ENCODE results near the gene IL17C.
A peak's percentile ranks its signal among the peaks of the same experiment; 100 is the strongest.

The IL17C gene

GRCh38 chr16:88593910-88594309, 44.5 kb upstream of the IL17C start:
- H3K36me3 ChIP-seq (ENCODE audit: control insufficient read depth in 4 of 4, insufficient read depth in 4 of 4, low read length in 3 of 4): peaks cover 10 to 55% (median 42%) of the 10 kb centered on the region in 4 experiments
- H3K9me3 ChIP-seq (ENCODE audit: control extremely low read depth in 1 of 5, control insufficient read depth in 4 of 5, insufficient read depth in 2 of 5, low read depth in 1 of 5, low read length in 4 of 5): no peaks in the 10 kb centered on the region
- no peaks in the 10 kb centered on the region for H3K27me3 ChIP-seq (replicated peaks in 2 of 5; ENCODE audit: control insufficient read depth in 4 of 5, insufficient read depth in 5 of 5, low read length in 4 of 5)
- no peak overlapping the region for H3K27ac ChIP-seq (ENCODE audit: insufficient read depth in 1 of 2, low read depth in 1 of 2, low read length in 2 of 2, poor library complexity in 1 of 2, severe bottlenecking in 2 of 2)
- DNase-seq: no peak
- ChIA-PET CTCF (no interaction called here), POLR2A (no interaction called here)
- H3K4me3 ChIP-seq (ENCODE audit: control insufficient read depth in 1 of 7, extremely low read depth in 1 of 7, insufficient read depth in 4 of 7, low read depth in 2 of 7, low read length in 6 of 7): no peak overlapping the region
- WGBS (ENCODE audit: insufficient coverage): 100% methylated on average over 4 of the region's 6 CpGs
- H3K4me1 ChIP-seq (ENCODE audit: control extremely low read depth in 1 of 4, control insufficient read depth in 4 of 4, insufficient read depth in 4 of 4, low read length in 3 of 4): peaks cover 0 to 8% (median 6%) of the 10 kb centered on the region in 4 experiments

DNA sequence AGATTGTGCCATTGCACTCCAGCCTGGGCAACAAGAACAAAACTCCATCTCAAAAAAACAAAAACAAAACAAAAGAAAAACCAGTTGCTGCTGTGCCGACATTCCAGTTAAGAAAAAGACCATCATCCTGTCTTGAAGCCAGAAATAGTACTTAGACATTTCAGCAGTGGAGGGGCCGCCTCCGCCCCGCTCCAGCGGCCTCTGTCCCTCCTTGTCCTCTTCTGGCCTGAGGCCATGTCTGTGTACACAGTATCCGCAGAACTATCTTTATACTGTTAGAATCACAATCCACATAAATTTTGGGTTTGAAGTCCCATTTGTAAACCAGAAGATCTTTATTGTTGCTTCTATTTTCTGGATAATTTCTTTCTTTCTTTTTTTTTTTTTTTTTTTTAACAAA, 43.3 kb upstream of the IL17C start:
- peaks cover 0 to 18% (median 12%) of the 10 kb centered on the region in 4 experiments for H3K4me1 ChIP-seq (ENCODE audit: control extremely low read depth in 1 of 4, control insufficient read depth in 4 of 4, insufficient read depth in 4 of 4, low read length in 3 of 4)
- DNase-seq: no peak
- no peaks in the 10 kb centered on the region for H3K27me3 ChIP-seq (replicated peaks in 2 of 5; ENCODE audit: control insufficient read depth in 4 of 5, insufficient read depth in 5 of 5, low read length in 4 of 5)
- H3K4me3 ChIP-seq (ENCODE audit: control insufficient read depth in 1 of 7, extremely low read depth in 1 of 7, insufficient read depth in 4 of 7, low read depth in 2 of 7, low read length in 6 of 7): no peak overlapping the region
- POLR2A ChIA-PET: no interaction called here
- CTCF ChIA-PET: interaction anchor here (1.6 kb wide), 1 partner anchor 14 kb away, joined by 4 read pairs; no protein-coding TSS in a partner anchor
- 97% methylated on average over 6 of the region's 6 CpGs for WGBS (ENCODE audit: insufficient coverage)
- peaks cover 8 to 55% (median 37%) of the 10 kb centered on the region in 4 experiments for H3K36me3 ChIP-seq (ENCODE audit: control insufficient read depth in 4 of 4, insufficient read depth in 4 of 4, low read length in 3 of 4)
- H3K27ac ChIP-seq (ENCODE audit: insufficient read depth in 1 of 2, low read depth in 1 of 2, low read length in 2 of 2, poor library complexity in 1 of 2, severe bottlenecking in 2 of 2): no peak overlapping the region
- no peaks in the 10 kb centered on the region for H3K9me3 ChIP-seq (ENCODE audit: control extremely low read depth in 1 of 5, control insufficient read depth in 4 of 5, insufficient read depth in 2 of 5, low read depth in 1 of 5, low read length in 4 of 5)

GRCh38 chr16:88595921-88596320, 42.5 kb upstream of the IL17C start:
- H3K36me3 ChIP-seq (ENCODE audit: control insufficient read depth in 4 of 4, insufficient read depth in 4 of 4, low read length in 3 of 4): peaks cover 8 to 57% (median 40%) of the 10 kb centered on the region in 4 experiments
- no peaks in the 10 kb centered on the region for H3K27me3 ChIP-seq (replicated peaks in 2 of 5; ENCODE audit: control insufficient read depth in 4 of 5, insufficient read depth in 5 of 5, low read length in 4 of 5)
- CTCF ChIA-PET: interaction anchor here (1.2 to 1.6 kb wide), 2 partner anchors 11 to 13 kb away, joined by 3 to 4 read pairs; no protein-coding TSS in a partner anchor
- POLR2A ChIA-PET: no interaction called here
- no peak for DNase-seq
- no peak overlapping the region for H3K27ac ChIP-seq (ENCODE audit: insufficient read depth in 1 of 2, low read depth in 1 of 2, low read length in 2 of 2, poor library complexity in 1 of 2, severe bottlenecking in 2 of 2)
- no peak overlapping the region for H3K4me3 ChIP-seq (ENCODE audit: control insufficient read depth in 1 of 7, extremely low read depth in 1 of 7, insufficient read depth in 4 of 7, low read depth in 2 of 7, low read length in 6 of 7)
- 99% methylated on average over 9 of the region's 10 CpGs for WGBS (ENCODE audit: insufficient coverage)
- H3K9me3 ChIP-seq (ENCODE audit: control extremely low read depth in 1 of 5, control insufficient read depth in 4 of 5, insufficient read depth in 2 of 5, low read depth in 1 of 5, low read length in 4 of 5): no peaks in the 10 kb centered on the region
- peaks cover 0 to 19% (median 12%) of the 10 kb centered on the region in 4 experiments for H3K4me1 ChIP-seq (ENCODE audit: control extremely low read depth in 1 of 4, control insufficient read depth in 4 of 4, insufficient read depth in 4 of 4, low read length in 3 of 4)

- no peaks in the 10 kb centered on the region for H3K27me3 ChIP-seq (replicated peaks in 2 of 5; ENCODE audit: control insufficient read depth in 4 of 5, insufficient read depth in 5 of 5, low read length in 4 of 5)
- peaks cover 8 to 63% (median 43%) of the 10 kb centered on the region in 4 experiments for H3K36me3 ChIP-seq (ENCODE audit: control insufficient read depth in 4 of 4, insufficient read depth in 4 of 4, low read length in 3 of 4)
- H3K9me3 ChIP-seq (ENCODE audit: control extremely low read depth in 1 of 5, control insufficient read depth in 4 of 5, insufficient read depth in 2 of 5, low read depth in 1 of 5, low read length in 4 of 5): no peaks in the 10 kb centered on the region
- H3K27ac ChIP-seq (ENCODE audit: insufficient read depth in 1 of 2, low read depth in 1 of 2, low read length in 2 of 2, poor library complexity in 1 of 2, severe bottlenecking in 2 of 2): no peak overlapping the region
- H3K4me3 ChIP-seq (ENCODE audit: control insufficient read depth in 1 of 7, extremely low read depth in 1 of 7, insufficient read depth in 4 of 7, low read depth in 2 of 7, low read length in 6 of 7): no peak overlapping the region
- peaks cover 0 to 19% (median 12%) of the 10 kb centered on the region in 4 experiments for H3K4me1 ChIP-seq (ENCODE audit: control extremely low read depth in 1 of 4, control insufficient read depth in 4 of 4, insufficient read depth in 4 of 4, low read length in 3 of 4)
- ChIA-PET CTCF (interaction anchor here (0.6 to 1.6 kb wide), 4 partner anchors 11 to 1173 kb away, joined by 3 to 4 read pairs (median 3); no protein-coding TSS in a partner anchor), POLR2A (no interaction called here)
- 94% methylated on average over 3 of the region's 3 CpGs for WGBS (ENCODE audit: insufficient coverage)
- no peak for DNase-seq
Measured at GRCh38 chr16:88596483-88596882, 41.9 kb upstream of the IL17C start.

- WGBS (ENCODE audit: insufficient coverage): 94% methylated on average over 20 of the region's 21 CpGs
- Histone ChIP-seq H3K9me3 (ENCODE audit: control extremely low read depth in 1 of 5, control insufficient read depth in 4 of 5, insufficient read depth in 2 of 5, low read depth in 1 of 5, low read length in 4 of 5) (no peaks in the 10 kb centered on the region), H3K27me3 (replicated peaks in 2 of 5; ENCODE audit: control insufficient read depth in 4 of 5, insufficient read depth in 5 of 5, low read length in 4 of 5) (no peaks in the 10 kb centered on the region), H3K4me1 (ENCODE audit: control extremely low read depth in 1 of 4, control insufficient read depth in 4 of 4, insufficient read depth in 4 of 4, low read length in 3 of 4) (peaks cover 0 to 19% (median 12%) of the 10 kb centered on the region in 4 experiments), H3K36me3 (ENCODE audit: control insufficient read depth in 4 of 4, insufficient read depth in 4 of 4, low read length in 3 of 4) (peaks cover 8 to 71% (median 46%) of the 10 kb centered on the region in 4 experiments), H3K4me3 (ENCODE audit: control insufficient read depth in 1 of 7, extremely low read depth in 1 of 7, insufficient read depth in 4 of 7, low read depth in 2 of 7, low read length in 6 of 7) (no peak overlapping the region), H3K27ac (ENCODE audit: insufficient read depth in 1 of 2, low read depth in 1 of 2, low read length in 2 of 2, poor library complexity in 1 of 2, severe bottlenecking in 2 of 2) (no peak overlapping the region)
- ChIA-PET CTCF (no interaction called here), POLR2A (no interaction called here)
- no peak for DNase-seq
Measured at GRCh38 chr16:88597856-88598491, 40.4 kb upstream of the IL17C start.

DNA sequence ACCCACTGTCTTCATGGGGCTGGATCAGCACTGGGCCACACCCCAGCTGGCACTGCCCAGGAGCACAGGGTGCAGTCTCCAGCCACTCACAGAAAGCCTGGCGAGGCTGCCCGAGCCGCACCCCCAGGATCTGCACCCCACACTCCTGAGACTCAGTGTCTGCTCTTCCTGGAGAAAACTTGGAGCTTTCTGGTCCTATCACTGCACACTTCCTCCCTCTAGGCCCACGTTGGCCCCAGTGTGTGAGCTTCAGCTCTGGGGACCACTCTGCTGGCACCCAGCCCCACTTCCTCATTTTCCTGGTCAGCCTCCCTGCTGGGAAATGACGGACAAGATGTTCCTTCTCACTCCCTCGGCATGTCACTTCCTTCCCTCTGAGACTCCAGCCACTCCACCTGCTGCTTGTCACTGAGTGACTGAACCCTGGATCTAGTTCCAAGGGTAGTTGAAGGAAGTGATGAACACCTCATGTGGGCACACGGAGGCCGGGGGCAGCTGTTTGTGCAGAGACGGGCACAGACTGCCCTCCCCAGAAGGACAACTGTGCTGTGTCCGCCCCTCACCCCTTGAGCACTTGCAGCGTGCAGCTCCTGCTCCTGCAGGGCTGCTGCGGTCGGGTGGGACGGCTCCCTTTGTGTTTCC, 39.2 kb upstream of the IL17C start:
- Histone ChIP-seq H3K9me3 (ENCODE audit: control extremely low read depth in 1 of 5, control insufficient read depth in 4 of 5, insufficient read depth in 2 of 5, low read depth in 1 of 5, low read length in 4 of 5) (no peaks in the 10 kb centered on the region), H3K4me3 (ENCODE audit: control insufficient read depth in 1 of 7, extremely low read depth in 1 of 7, insufficient read depth in 4 of 7, low read depth in 2 of 7, low read length in 6 of 7) (no peak overlapping the region), H3K36me3 (ENCODE audit: control insufficient read depth in 4 of 4, insufficient read depth in 4 of 4, low read length in 3 of 4) (peaks cover 3 to 63% (median 41%) of the 10 kb centered on the region in 4 experiments), H3K27ac (ENCODE audit: insufficient read depth in 1 of 2, low read depth in 1 of 2, low read length in 2 of 2, poor library complexity in 1 of 2, severe bottlenecking in 2 of 2) (no peak overlapping the region), H3K27me3 (replicated peaks in 2 of 5; ENCODE audit: control insufficient read depth in 4 of 5, insufficient read depth in 5 of 5, low read length in 4 of 5) (no peaks in the 10 kb centered on the region), H3K4me1 (ENCODE audit: control extremely low read depth in 1 of 4, control insufficient read depth in 4 of 4, insufficient read depth in 4 of 4, low read length in 3 of 4) (peaks cover 0 to 19% (median 12%) of the 10 kb centered on the region in 4 experiments)
- 60% methylated on average over 13 of the region's 14 CpGs for WGBS (ENCODE audit: insufficient coverage)
- peak; percentile 27 to 61 (median 59) for DNase-seq
- CTCF ChIA-PET: no interaction called here
- POLR2A ChIA-PET: interaction anchor here (0.6 to 1.4 kb wide), 3 partner anchors 8 to 32 kb away, joined by 3 to 6 read pairs (median 4); partner anchors contain the start of gene ZC3H18
